HG02678 (cell line): ENCODE data around the gene KDSR.
A peak's percentile ranks its signal among the peaks of the same experiment; 100 is the strongest.

Experiments used
- ATAC-seq: cut with Tn5 transposase; IDR thresholded peaks from one replicate; pipeline ENCODE4 v1.9.1; 2021; ENCODE audit warnings: mild to moderate bottlenecking, moderate library complexity; ENCODE audit not compliant: unreplicated experiment

The KDSR gene

GRCh38 chr18:63322206-63322605 is 44.8 kb downstream of the KDSR start:
- ATAC-seq = no peak

- no peak for ATAC-seq
Measured at GRCh38 chr18:63321291-63321690, 45.7 kb downstream of the KDSR start.

- ATAC-seq = no peak
Measured at GRCh38 chr18:63320975-63321265, 46.1 kb downstream of the KDSR start.

- ATAC-seq = peak; percentile 59
Measured at GRCh38 chr18:63320123-63320974, 46.7 kb downstream of the KDSR start.

- peak; percentile 8 for ATAC-seq
Measured at GRCh38 chr18:63319383-63320122, 47.5 kb downstream of the KDSR start, which contains the start of gene BCL2. TSS of gene BCL2 (minus strand) at chr18:63319769.

DNA sequence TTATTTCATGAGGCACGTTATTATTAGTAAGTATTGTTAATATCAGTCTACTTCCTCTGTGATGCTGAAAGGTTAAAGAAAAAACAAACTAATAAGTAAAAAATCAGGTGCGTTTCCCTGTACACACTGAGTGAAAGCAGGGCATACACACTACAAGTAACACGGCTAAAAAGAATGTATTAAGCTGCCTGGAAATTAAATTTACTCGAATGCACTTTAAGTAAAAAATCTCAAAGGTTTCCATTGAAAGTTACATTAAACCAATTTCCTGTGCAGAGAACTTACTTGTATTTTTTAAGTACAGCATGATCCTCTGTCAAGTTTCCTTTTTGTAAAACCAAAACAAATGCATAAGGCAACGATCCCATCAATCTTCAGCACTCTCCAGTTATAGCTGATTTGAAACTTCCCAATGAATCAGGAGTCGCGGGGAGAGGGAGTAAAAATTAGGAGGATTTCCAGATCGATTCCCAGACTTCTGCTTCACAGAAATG is 48.1 kb downstream of the KDSR start:
- ATAC-seq = no peak

DNA sequence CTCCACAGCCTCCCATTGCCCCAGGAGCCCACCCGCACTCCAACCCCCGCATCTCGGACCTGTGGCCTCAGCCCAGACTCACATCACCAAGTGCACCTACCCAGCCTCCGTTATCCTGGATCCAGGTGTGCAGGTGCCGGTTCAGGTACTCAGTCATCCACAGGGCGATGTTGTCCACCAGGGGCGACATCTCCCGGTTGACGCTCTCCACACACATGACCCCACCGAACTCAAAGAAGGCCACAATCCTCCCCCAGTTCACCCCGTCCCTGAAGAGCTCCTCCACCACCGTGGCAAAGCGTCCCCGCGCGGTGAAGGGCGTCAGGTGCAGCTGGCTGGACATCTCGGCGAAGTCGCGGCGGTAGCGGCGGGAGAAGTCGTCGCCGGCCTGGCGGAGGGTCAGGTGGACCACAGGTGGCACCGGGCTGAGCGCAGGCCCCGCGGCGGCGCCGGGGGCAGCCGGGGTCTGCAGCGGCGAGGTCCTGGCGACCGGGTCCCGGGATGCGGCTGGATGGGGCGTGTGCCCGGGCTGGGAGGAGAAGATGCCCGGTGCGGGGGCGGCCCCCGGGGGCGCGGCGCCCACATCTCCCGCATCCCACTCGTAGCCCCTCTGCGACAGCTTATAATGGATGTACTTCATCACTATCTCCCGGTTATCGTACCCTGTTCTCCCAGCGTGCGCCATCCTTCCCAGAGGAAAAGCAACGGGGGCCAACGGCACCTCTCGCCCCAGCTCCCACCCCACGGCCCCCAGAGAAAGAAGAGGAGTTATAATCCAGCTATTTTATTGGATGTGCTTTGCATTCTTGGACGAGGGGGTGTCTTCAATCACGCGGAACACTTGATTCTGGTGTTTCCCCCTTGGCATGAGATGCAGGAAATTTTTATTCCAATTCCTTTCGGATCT is 48.8 kb downstream of the KDSR start:
- ATAC-seq = peak; percentile 42

DNA sequence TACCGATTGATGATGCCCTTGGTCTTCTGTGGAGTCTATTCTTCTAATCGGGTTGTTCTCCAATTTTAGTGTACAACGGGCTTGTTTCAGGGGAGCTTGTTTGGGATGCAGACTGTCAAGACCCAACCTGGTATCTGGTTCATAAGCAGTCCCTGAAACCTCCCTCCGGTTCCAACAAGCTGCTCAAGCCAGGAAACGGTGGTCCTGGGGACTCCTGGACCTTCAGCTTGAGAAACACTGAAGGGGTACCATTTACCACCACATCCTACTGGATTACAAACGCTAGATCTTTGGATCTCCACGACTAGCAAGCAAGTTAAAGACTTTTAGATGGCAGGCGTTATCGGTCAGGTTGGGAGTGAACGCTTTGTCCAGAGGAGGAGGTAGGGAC is 49.5 kb downstream of the KDSR start:
- no peak for ATAC-seq

DNA sequence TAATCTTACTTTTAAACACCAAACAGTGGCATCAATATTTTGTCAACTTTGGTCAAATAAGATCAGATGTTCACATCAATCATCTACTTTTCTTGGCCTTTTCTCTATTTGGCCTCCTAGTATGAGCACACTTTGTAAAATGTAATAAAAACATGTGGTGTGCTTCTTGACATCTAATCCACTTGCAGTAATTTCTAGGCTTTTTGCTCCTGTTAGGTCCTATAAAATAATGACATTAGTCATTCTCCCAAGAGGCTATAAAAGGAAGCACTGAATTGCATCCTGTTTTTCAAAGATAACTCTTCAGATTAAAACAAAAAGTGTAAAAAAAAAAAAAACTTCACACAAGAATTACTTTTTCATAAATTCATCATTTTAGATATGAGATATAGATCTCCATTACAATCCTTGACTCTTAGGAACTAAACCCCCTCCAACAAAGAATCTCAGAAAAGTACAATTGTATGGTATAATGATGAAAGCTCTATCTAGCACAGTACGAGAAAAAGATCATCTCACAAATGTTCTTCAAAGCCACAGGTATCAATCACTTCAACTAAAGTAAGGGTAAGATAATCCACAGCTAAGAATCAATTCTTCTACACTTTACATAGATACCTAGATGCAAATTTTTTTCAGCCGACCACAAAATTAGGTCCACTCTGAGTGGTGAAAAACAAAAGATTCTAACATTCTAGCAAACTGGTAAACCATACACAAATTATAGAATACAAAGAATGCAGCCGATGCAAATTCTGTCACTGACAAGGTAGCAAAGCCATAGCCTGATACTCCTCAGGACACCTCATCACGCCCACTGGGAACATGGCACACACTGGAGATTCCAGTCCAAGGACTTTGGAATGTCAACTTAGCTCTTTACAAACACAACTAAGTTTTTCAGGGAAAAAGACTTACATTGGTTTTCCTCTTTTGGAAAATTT is 50.1 kb downstream of the KDSR start:
- ATAC-seq = peak; percentile 15

DNA sequence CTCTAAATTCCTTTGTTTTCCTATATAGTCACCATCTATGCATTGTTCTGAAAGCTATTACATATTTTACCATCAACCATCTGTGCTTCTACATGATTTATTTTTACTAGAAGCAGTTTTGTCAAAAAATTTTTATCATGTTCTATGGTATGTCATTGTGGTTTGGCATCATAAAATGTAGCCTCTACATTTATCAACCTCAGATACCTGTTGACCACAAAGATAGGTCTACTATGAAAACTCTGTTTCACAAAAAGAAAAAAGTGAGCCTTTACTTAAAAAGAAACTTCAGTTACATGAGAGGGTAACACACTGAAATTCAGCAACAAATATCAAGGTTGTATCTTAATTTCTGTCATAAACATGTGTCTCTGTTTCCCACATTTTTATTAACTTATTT is 51.1 kb downstream of the KDSR start:
- ATAC-seq = no peak

DNA sequence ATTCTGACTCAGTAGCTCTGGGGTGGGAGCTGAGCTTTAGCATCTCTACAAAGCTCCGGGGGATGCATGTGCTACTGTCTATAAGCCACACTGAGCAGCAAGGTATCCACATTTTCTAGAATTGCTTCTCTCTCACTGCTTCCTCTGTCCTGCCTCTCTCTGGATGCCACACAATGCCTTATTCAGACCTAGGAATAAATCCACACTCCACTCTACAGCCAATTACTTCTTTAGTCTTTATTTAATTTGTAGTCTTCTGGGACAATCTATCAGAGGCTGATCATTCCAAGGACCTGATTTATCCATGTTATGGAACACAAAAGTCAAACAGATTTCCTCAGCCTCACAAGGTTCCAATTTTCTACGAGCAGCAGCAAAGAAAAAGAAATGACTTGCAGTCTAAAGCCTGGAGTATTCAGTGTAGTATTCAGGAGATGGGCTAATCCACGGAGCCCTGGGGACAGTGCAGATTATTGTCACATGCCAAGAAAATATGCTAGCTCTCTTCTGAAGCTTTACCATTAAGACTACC is 51.8 kb downstream of the KDSR start:
- ATAC-seq = no peak

DNA sequence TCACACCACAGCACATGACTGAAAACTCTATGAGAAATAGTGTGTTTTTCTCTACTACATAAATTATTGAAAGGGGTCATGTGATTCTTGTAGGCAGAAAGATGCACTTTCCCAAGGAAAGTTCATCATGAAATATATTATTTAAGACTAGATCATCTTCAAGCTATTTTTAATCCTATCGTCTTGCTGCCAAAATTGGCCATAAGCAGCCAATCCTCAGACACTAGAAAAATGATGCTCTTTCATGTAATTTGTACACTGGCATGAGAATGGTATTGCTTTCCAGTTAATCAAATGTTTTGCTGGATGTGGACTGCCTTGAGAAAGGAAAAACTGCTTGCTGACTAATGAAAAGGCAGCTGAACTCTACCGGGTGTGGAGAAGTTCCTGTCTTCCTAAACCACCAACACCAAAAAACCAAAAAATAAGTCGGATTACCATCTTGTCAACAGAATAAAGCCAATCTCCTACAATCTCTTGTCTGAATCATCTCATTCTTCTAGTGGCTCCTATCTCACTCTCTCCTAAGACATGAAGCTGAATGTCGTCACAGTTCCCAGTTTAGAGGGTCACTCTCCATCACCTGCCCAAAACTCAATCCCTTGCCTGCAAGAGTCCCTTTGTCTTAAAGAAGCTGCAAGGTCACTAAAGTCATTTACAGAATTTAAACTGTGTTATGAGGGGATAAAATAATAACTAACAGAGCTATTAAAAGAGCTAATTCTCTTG is 52.8 kb downstream of the KDSR start:
- ATAC-seq = no peak

DNA sequence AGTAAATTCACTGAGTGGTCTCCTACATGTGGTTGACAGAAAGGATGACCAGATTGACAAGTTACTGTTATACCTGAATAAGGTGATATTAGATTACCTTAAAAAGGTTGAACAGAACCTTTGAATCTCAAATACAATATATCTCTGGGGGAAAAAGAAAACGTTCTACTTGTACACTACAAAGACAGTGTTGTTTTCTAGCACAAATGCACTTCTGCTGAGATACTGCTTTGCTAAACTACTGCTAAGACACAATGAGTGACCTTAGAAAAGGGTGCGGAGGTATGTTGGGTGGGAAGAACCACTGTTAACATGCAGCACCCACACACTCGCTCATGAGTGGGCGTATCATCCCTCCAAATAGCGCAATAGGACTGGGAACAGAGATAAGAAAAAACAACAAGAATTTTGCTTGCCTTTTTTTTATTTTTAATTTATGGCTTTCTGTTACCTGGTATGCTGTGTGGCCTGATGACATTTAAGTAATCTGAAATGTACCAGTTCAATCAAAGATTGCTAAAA is 53.5 kb downstream of the KDSR start:
- no peak for ATAC-seq

GRCh38 chr18:63312737-63313395 is 54.1 kb downstream of the KDSR start:
- peak; percentile 39 for ATAC-seq

- no peak for ATAC-seq
Measured at GRCh38 chr18:63312019-63312409, 55.0 kb downstream of the KDSR start.

- peak; percentile 59 for ATAC-seq
Measured at GRCh38 chr18:63311118-63312018, 55.6 kb downstream of the KDSR start.

- ATAC-seq = no peak
Measured at GRCh38 chr18:63309422-63309821, 57.6 kb downstream of the KDSR start.
